Measurements from ENCODE around the gene SLC16A12. TPM values are rescaled to one million over a fixed set of nuclear protein-coding genes. Genes with fewer than 3 reads are reported as not detected.
"Not testable (repeated sequence)": the region's sequence is repeated elsewhere in the genome, so short reads cannot be mapped to it uniquely, and the experiment has no call there.

Gene SLC16A12
- total and polyA plus RNA-seq, 2 of the 13 experiments (the other 11 are each of a cell fraction or from before 2014, with no cell fraction given): 0.02 TPM; not detected in 1

DNA sequence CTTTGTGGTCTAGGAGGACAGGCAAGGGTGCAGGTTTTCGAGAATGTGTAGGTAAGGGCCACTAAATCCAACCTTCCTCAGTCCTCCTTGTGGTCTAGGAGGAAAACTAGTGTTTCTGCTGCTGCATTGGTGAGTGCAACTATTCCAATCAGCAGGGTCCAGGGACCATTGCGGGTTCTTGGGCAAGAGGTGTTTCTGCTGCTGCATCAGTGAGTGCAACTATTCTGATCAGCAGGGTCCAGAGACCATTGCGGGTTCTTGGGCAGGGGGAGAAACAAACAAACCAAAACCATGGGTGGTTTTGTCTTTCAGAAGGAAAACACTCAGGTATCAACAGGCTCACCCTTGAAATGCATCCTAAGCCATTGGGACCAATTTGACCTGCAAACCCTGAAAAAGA lies 127.6 kb downstream of the SLC16A12 start:
- H3K27me3 ChIP-seq (ENCODE audit: control insufficient read depth in 1 of 2, insufficient read depth in 2 of 2, low read length in 2 of 2); FAIRE-seq; DNase-seq (ENCODE audit: low spot score); in situ Hi-C loops (cut with HindIII; ENCODE audit: extremely low pct_ligation_motif_present, low pct_unique_long_range_greater_than_20kb); POLR2A ChIA-PET; CTCF ChIA-PET (ENCODE audit: low intra/inter-chr PET ratio, low total read pairs); ATAC-seq; H3K79me2 ChIP-seq (ENCODE audit: insufficient read depth, low read length); H2AFZ ChIP-seq (ENCODE audit: low read length); intact Hi-C loops (cut with micrococcal nuclease; ENCODE audit: unreplicated experiment); H3K9ac ChIP-seq (ENCODE audit: insufficient read depth, low read depth, low read length); BruUV-seq (replicated peaks); H3K27ac ChIP-seq (ENCODE audit: extremely low read length, insufficient read depth, low read length); H4K20me1 ChIP-seq (ENCODE audit: insufficient read depth, low read length); H3K9me3 ChIP-seq (ENCODE audit: low read length); H3K4me3 ChIP-seq (replicated peaks in 1 of 3; ENCODE audit: insufficient read depth in 1 of 3, low read depth in 2 of 3, low read length in 3 of 3); H3K36me3 ChIP-seq (replicated peaks in 1 of 2; ENCODE audit: control insufficient read depth in 1 of 2, insufficient read depth in 2 of 2, low read length in 2 of 2): not testable (repeated sequence)
- 0 out of 2 replicates have a peak, but pooled peaks have one; percentile 7 for TF ChIP-seq CEBPG (CRISPR knock-in tag; IDR thresholded peaks at IDR 0.05)
- peak; percentile 42; the same call in 1 of the 2 replicates for TF ChIP-seq SALL1 (CRISPR knock-in tag; IDR thresholded peaks at IDR 0.05)
- TF ChIP-seq GATAD2A (CRISPR knock-in tag; IDR thresholded peaks at IDR 0.05): 0 out of 2 replicates have a peak, but pooled peaks have one; percentile 21
- TF ChIP-seq, protein P1, sequence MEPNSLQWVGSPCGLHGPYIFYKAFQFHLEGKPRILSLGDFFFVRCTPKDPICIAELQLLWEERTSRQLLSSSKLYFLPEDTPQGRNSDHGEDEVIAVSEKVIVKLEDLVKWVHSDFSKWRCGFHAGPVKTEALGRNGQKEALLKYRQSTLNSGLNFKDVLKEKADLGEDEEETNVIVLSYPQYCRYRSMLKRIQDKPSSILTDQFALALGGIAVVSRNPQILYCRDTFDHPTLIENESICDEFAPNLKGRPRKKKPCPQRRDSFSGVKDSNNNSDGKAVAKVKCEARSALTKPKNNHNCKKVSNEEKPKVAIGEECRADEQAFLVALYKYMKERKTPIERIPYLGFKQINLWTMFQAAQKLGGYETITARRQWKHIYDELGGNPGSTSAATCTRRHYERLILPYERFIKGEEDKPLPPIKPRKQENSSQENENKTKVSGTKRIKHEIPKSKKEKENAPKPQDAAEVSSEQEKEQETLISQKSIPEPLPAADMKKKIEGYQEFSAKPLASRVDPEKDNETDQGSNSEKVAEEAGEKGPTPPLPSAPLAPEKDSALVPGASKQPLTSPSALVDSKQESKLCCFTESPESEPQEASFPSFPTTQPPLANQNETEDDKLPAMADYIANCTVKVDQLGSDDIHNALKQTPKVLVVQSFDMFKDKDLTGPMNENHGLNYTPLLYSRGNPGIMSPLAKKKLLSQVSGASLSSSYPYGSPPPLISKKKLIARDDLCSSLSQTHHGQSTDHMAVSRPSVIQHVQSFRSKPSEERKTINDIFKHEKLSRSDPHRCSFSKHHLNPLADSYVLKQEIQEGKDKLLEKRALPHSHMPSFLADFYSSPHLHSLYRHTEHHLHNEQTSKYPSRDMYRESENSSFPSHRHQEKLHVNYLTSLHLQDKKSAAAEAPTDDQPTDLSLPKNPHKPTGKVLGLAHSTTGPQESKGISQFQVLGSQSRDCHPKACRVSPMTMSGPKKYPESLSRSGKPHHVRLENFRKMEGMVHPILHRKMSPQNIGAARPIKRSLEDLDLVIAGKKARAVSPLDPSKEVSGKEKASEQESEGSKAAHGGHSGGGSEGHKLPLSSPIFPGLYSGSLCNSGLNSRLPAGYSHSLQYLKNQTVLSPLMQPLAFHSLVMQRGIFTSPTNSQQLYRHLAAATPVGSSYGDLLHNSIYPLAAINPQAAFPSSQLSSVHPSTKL (CRISPR knock-in tag; IDR thresholded peaks at IDR 0.05): peak; percentile 22; the same call in 1 of the 2 replicates
- peak; percentile 77 for TF ChIP-seq ZBTB38 (CRISPR knock-in tag; IDR thresholded peaks at IDR 0.05)
- 0 out of 2 replicates have a peak, but pooled peaks have one; percentile 24 for TF ChIP-seq POGZ (CRISPR knock-in tag; IDR thresholded peaks at IDR 0.05)
- TF ChIP-seq, protein P2, sequence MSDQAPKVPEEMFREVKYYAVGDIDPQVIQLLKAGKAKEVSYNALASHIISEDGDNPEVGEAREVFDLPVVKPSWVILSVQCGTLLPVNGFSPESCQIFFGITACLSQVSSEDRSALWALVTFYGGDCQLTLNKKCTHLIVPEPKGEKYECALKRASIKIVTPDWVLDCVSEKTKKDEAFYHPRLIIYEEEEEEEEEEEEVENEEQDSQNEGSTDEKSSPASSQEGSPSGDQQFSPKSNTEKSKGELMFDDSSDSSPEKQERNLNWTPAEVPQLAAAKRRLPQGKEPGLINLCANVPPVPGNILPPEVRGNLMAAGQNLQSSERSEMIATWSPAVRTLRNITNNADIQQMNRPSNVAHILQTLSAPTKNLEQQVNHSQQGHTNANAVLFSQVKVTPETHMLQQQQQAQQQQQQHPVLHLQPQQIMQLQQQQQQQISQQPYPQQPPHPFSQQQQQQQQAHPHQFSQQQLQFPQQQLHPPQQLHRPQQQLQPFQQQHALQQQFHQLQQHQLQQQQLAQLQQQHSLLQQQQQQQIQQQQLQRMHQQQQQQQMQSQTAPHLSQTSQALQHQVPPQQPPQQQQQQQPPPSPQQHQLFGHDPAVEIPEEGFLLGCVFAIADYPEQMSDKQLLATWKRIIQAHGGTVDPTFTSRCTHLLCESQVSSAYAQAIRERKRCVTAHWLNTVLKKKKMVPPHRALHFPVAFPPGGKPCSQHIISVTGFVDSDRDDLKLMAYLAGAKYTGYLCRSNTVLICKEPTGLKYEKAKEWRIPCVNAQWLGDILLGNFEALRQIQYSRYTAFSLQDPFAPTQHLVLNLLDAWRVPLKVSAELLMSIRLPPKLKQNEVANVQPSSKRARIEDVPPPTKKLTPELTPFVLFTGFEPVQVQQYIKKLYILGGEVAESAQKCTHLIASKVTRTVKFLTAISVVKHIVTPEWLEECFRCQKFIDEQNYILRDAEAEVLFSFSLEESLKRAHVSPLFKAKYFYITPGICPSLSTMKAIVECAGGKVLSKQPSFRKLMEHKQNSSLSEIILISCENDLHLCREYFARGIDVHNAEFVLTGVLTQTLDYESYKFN (CRISPR knock-in tag; conservative IDR thresholded peaks at IDR 0.05): peak; percentile 45; the same call in 1 of the 2 replicates
- peak; percentile 63 for TF ChIP-seq HNF4A (CRISPR knock-in tag; IDR thresholded peaks at IDR 0.05)
- WGBS (ENCODE audit: low lambda C conversion rate): 49% methylated on average over 3 of the region's 3 CpGs
- Histone ChIP-seq H3K4me2 (ENCODE audit: low read depth, low read length) (0 out of 2 replicates have a peak overlapping the region, but pooled peaks have one; percentile 3), H3K4me1 (ENCODE audit: insufficient read depth, low read length) (peaks cover 23% of the 10 kb centered on the region)

DNA sequence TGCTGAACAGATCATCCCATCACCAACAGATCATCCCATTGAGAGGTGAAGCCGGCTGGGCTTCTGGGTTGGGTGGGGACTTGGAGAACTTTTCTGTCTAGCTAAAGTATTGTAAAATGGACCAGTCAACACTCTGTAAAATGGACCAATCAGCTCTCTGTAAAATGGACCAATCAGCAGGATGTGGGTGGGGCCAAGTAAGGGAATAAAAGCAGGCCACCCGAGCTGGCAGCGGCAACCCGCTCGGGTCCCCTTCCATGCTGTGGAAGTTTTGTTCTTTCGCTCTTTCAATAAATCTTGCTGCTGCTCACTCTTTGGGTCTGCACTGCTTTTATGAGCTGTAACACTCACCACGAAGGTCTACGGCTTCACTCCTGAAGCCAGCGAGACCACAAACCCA lies 129.2 kb downstream of the SLC16A12 start:
- WGBS (ENCODE audit: low lambda C conversion rate): 94% methylated on average over 9 of the region's 9 CpGs

More for the DNA sequence above, 129.2 kb downstream of the SLC16A12 start:
- H2AFZ ChIP-seq (ENCODE audit: low read length); H3K4me2 ChIP-seq (ENCODE audit: low read depth, low read length); POLR2A ChIA-PET; H3K27ac ChIP-seq (ENCODE audit: extremely low read length, insufficient read depth, low read length); H4K20me1 ChIP-seq (ENCODE audit: insufficient read depth, low read length); DNase-seq (ENCODE audit: low spot score); FAIRE-seq; H3K36me3 ChIP-seq (replicated peaks in 1 of 2; ENCODE audit: control insufficient read depth in 1 of 2, insufficient read depth in 2 of 2, low read length in 2 of 2); H3K27me3 ChIP-seq (ENCODE audit: control insufficient read depth in 1 of 2, insufficient read depth in 2 of 2, low read length in 2 of 2); H3K9ac ChIP-seq (ENCODE audit: insufficient read depth, low read depth, low read length); in situ Hi-C loops (cut with HindIII; ENCODE audit: extremely low pct_ligation_motif_present, low pct_unique_long_range_greater_than_20kb); ATAC-seq; BruUV-seq (replicated peaks); intact Hi-C loops (cut with micrococcal nuclease; ENCODE audit: unreplicated experiment); CTCF ChIA-PET (ENCODE audit: low intra/inter-chr PET ratio, low total read pairs); H3K9me3 ChIP-seq (ENCODE audit: low read length); H3K79me2 ChIP-seq (ENCODE audit: insufficient read depth, low read length); H3K4me3 ChIP-seq (replicated peaks in 1 of 3; ENCODE audit: insufficient read depth in 1 of 3, low read depth in 2 of 3, low read length in 3 of 3): not testable (repeated sequence)
- peaks cover 23% of the 10 kb centered on the region for H3K4me1 ChIP-seq (ENCODE audit: insufficient read depth, low read length)
